ENCODE data around the gene FAM234B. TPM values are rescaled to one million over a fixed set of nuclear protein-coding genes. Genes with fewer than 3 reads are reported as not detected.

FAM234B gene
- total RNA-seq, 4 donors from 2014 or later: 19.3 to 41.4 (median 25.6) TPM

DNA sequence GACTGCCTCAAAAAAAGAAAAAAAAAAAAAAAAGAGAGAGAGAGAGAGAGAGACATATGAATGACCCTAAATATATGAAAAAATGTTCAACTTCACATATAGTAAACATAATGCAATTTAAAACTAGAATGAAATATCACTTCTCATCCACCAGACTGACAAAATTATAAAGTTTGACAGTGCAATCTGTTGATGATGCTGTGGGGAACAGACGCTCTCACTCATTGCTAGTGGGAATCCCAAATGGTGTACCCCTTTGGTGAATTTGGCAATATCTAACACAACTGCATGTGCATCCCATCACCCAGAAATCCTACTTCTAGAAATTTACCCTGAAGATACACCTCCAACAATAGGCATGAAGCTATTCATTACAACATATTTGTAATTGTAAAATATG, 61.6 kb downstream of the FAM234B start:
- intact Hi-C loops (cut with DNase I; ENCODE audit: low total_unique reads): no loop called here
- no peak for TF ChIP-seq POLR2A (IDR thresholded peaks at IDR 0.05)
- no peak overlapping the region for H3K4me3 ChIP-seq (ENCODE audit: low read depth, poor library complexity, severe bottlenecking)
- no peak for DNase-seq (ENCODE audit: low spot score in 2 of 2)
- 91 to 97% methylated on average over 1 of the region's 1 CpG for WGBS, 2 donors

DNA sequence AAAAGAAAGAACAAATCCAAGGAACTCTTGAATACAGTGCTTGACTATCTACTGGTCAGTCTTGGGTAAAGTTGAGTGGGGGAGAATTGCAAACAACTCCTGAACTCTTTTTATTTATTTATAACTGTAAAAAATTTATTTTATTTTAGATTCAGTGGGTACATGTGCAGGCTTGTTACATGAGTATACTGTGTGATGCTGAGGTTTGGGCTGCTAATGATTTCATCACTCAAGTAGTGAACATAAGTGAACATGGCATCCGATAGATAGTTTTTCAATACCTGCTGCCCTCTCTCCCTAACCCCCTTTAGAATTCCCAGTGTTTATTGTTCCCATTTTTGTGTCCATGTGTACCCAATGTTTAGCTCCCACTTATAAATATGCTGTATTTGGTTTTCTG, 62.5 kb downstream of the FAM234B start:
- no peak for DNase-seq (ENCODE audit: low spot score in 2 of 2)
- TF ChIP-seq POLR2A (IDR thresholded peaks at IDR 0.05): no peak
- no peak for TF ChIP-seq CTCF (IDR thresholded peaks at IDR 0.05)
- intact Hi-C loops (cut with DNase I; ENCODE audit: low total_unique reads): no loop called here
- WGBS, 2 donors: 90 to 100% methylated on average over 1 of the region's 1 CpG
- no peak overlapping the region for H3K4me3 ChIP-seq (ENCODE audit: low read depth, poor library complexity, severe bottlenecking)

GRCh38 chr12:13112968-13113367, 68.8 kb downstream of the FAM234B start:
- H3K4me3 ChIP-seq (ENCODE audit: low read depth, poor library complexity, severe bottlenecking): no peak overlapping the region
- DNase-seq (ENCODE audit: low spot score in 2 of 2): no peak
- intact Hi-C loops (cut with DNase I; ENCODE audit: low total_unique reads): no loop called here
- TF ChIP-seq CTCF (IDR thresholded peaks at IDR 0.05) (no peak), POLR2A (IDR thresholded peaks at IDR 0.05) (no peak)
- 86 to 88% methylated on average over 6 of the region's 6 CpGs for WGBS, 2 donors

DNA sequence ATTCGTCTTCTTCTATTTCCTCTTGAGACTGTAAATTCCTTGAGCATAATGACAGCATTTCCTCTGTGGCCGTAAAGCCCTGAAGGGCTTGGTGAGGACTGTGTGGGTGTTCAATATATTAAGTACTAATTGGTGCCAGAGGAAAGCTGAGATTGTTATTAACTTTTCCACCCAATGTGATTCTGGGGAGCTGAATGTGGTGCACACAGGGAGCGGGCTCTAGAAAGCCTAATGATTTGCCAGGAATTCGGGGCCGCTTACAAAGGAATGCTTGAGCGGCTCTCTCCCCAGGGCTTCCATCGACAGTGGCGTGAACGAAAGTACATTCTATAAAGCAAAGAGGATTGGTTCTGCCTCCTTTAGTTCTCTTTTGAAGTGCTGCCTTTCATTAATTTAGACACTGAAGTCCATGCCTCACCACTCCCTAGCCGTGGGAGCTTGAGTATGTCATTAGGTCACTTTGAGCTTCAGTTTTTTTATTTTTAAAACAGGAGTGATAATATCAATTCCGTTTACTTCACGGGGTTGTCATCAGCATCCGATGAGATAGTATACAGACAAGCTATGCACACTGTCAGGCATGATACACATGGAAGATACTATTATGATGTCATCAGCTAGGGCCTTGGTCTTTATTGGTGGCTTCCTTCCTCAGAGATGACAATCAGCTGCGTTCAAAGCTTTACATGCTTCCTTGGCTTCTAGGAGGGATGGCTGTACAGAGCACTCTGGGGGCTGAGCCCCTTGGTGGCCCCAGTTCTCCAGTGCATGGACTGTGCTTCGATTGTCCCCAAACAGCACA, 70.3 kb downstream of the FAM234B start:
- no peak for TF ChIP-seq POLR2A (IDR thresholded peaks at IDR 0.05)
- no peak for TF ChIP-seq CTCF (IDR thresholded peaks at IDR 0.05)
- WGBS, 2 donors: 52 to 65% methylated on average over 15 of the region's 15 CpGs
- intact Hi-C loops (cut with DNase I; ENCODE audit: low total_unique reads): no loop called here
- DNase-seq (ENCODE audit: low spot score in 2 of 2): no peak
- no peak overlapping the region for H3K4me3 ChIP-seq (ENCODE audit: low read depth, poor library complexity, severe bottlenecking)

DNA sequence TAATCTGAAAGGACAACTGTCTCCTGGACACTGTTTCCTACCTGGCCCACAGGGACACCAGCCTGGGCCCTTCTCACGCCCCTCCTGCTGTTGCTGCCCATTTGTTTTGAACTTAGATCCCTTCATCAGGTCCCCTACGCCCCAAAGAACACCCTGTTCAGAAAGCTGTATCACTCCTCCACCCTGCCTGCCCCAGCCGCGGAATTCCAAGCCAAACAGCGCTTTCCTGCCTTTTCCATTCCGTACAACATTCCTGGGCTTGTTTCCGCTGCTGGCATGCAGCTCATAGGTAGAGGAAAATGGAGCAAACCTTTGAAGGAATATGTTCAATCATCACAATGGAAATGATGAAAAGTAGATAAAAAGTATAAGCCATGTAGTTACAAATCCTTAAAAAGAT, 72.1 kb downstream of the FAM234B start:
- no peak overlapping the region for H3K4me3 ChIP-seq (ENCODE audit: low read depth, poor library complexity, severe bottlenecking)
- no peak for DNase-seq (ENCODE audit: low spot score in 2 of 2)
- TF ChIP-seq CTCF (IDR thresholded peaks at IDR 0.05): no peak
- no peak for TF ChIP-seq POLR2A (IDR thresholded peaks at IDR 0.05)
- intact Hi-C loops (cut with DNase I; ENCODE audit: low total_unique reads): no loop called here
- 65 to 75% methylated on average over 7 of the region's 7 CpGs for WGBS, 2 donors

DNA sequence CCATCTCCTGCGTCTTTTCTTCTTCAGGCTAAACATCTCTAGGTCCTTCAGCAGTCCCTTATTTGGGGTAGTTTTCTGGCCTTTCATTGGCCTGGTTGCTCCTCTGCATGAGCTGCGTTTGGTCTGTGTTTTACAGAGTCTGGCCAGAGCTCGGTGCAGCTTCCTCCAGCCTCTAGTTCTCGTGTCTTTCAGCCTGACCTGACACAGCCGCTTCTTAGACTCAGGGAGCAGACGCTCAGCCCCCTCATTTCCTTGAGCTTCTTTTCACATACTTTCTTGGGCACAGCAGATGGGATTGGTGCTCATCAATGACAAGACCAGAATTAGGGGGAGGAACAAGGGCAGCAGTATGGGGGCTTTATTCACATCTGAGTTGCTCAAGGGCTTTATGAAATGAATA, 72.8 kb downstream of the FAM234B start:
- 81 to 83% methylated on average over 6 of the region's 6 CpGs for WGBS, 2 donors
- DNase-seq (ENCODE audit: low spot score in 2 of 2): no peak
- intact Hi-C loops (cut with DNase I; ENCODE audit: low total_unique reads): no loop called here
- no peak for TF ChIP-seq POLR2A (IDR thresholded peaks at IDR 0.05)
- no peak for TF ChIP-seq CTCF (IDR thresholded peaks at IDR 0.05)
- no peak overlapping the region for H3K4me3 ChIP-seq (ENCODE audit: low read depth, poor library complexity, severe bottlenecking)
